Chondrocyte (in vitro differentiated cells): ENCODE data around the gene PALLD. TPM values are rescaled to one million over a fixed set of nuclear protein-coding genes. Genes with fewer than 3 reads are reported as not detected.
A peak's percentile ranks its signal among the peaks of the same experiment; 100 is the strongest.

Experiments
- DNase-seq: peaks from one replicate; pipeline ENCODE4 v3.0.0; 2021; ENCODE audit warnings: mixed read lengths, low spot score
- H3K27ac Mint-ChIP-seq: one replicate; pipeline ENCODE4 v1.8.0; 2021; ENCODE audit warnings: mild to moderate bottlenecking, moderate library complexity, mixed read lengths; ENCODE audit not compliant: unreplicated experiment
- H3K27me3 Mint-ChIP-seq: 2 replicates; pipeline ENCODE4 v1.8.0; 2021; ENCODE audit warnings: low read depth, mixed read lengths
- H3K36me3 Mint-ChIP-seq: 2 replicates; pipeline ENCODE4 v1.8.0; 2021; ENCODE audit warnings: low read depth, mixed read lengths
- H3K4me1 Mint-ChIP-seq: 2 replicates; pipeline ENCODE4 v1.8.0; 2021; ENCODE audit warnings: low read depth, mild to moderate bottlenecking, mixed read lengths
- H3K4me3 Mint-ChIP-seq: one replicate; pipeline ENCODE4 v1.8.0; 2021; ENCODE audit warnings: mild to moderate bottlenecking, moderate library complexity, mixed read lengths; ENCODE audit not compliant: unreplicated experiment
- H3K9me3 Mint-ChIP-seq: 2 replicates; pipeline ENCODE4 v1.8.0; 2021; ENCODE audit warnings: low read depth, mixed read lengths
- CTCF ChIP-seq: fragments of 200-600 bp; sonication (generic); IDR thresholded peaks from 2 replicates; pipeline ENCODE4 v1.5.0; 2021; ENCODE audit warnings: antibody characterized with exemption, mild to moderate bottlenecking, moderate library complexity
- total RNA-seq: library from RNA; stranded (reverse); gene quantifications from 3 replicates; pipeline ENCODE4 v1.2.1, GENCODE V29; 2021

PALLD gene
- total RNA-seq, 1 donor from 2014 or later: 900 TPM

GRCh38 chr4:168891086-168891485 is 394.2 kb downstream of the PALLD start:
- H3K4me1 Mint-ChIP-seq: peaks cover 61% of the 10 kb centered on the region
- no peaks in the 10 kb centered on the region for H3K9me3 Mint-ChIP-seq
- TF ChIP-seq CTCF: no peak
- H3K27ac Mint-ChIP-seq: peak overlapping the region; percentile 73
- H3K27me3 Mint-ChIP-seq: no peaks in the 10 kb centered on the region
- H3K4me3 Mint-ChIP-seq: no peak overlapping the region
- H3K36me3 Mint-ChIP-seq: peaks cover 59% of the 10 kb centered on the region
- no peak for DNase-seq

- no peak for DNase-seq
- no peak for TF ChIP-seq CTCF
- Mint-ChIP-seq H3K9me3 (no peaks in the 10 kb centered on the region), H3K4me3 (no peak overlapping the region), H3K36me3 (peaks cover 63% of the 10 kb centered on the region), H3K27me3 (no peaks in the 10 kb centered on the region), H3K4me1 (peaks cover 55% of the 10 kb centered on the region), H3K27ac (peak overlapping the region; percentile 73)
These were observed 394.8 kb downstream of the PALLD start for GRCh38 chr4:168891688-168892087.

GRCh38 chr4:168892475-168892874 is 395.6 kb downstream of the PALLD start:
- peak overlapping the region; percentile 66 for H3K27ac Mint-ChIP-seq
- H3K27me3 Mint-ChIP-seq: no peaks in the 10 kb centered on the region
- no peak overlapping the region for H3K4me3 Mint-ChIP-seq
- no peak for TF ChIP-seq CTCF
- no peak for DNase-seq
- no peaks in the 10 kb centered on the region for H3K9me3 Mint-ChIP-seq
- H3K36me3 Mint-ChIP-seq: peaks cover 65% of the 10 kb centered on the region
- H3K4me1 Mint-ChIP-seq: peaks cover 52% of the 10 kb centered on the region

GRCh38 chr4:168893205-168893604 is 396.4 kb downstream of the PALLD start:
- Mint-ChIP-seq H3K36me3 (peaks cover 70% of the 10 kb centered on the region), H3K4me3 (no peak overlapping the region), H3K9me3 (no peaks in the 10 kb centered on the region), H3K27ac (peak overlapping the region; percentile 75), H3K4me1 (peaks cover 50% of the 10 kb centered on the region), H3K27me3 (no peaks in the 10 kb centered on the region)
- no peak for DNase-seq
- TF ChIP-seq CTCF: no peak

- no peaks in the 10 kb centered on the region for H3K9me3 Mint-ChIP-seq
- no peaks in the 10 kb centered on the region for H3K27me3 Mint-ChIP-seq
- no peak overlapping the region for H3K4me3 Mint-ChIP-seq
- peaks cover 48% of the 10 kb centered on the region for H3K4me1 Mint-ChIP-seq
- H3K27ac Mint-ChIP-seq: peak overlapping the region; percentile 25
- no peak for DNase-seq
- TF ChIP-seq CTCF: no peak
- peaks cover 70% of the 10 kb centered on the region for H3K36me3 Mint-ChIP-seq
These were observed 397.0 kb downstream of the PALLD start for GRCh38 chr4:168893807-168894206.
